GM21515 (cell line): ENCODE data around the gene DCAF12.
A peak's percentile ranks its signal among the peaks of the same experiment; 100 is the strongest.
"Not testable (repeated sequence)": the region's sequence is repeated elsewhere in the genome, so short reads cannot be mapped to it uniquely, and the experiment has no call there.

Source experiments
- ATAC-seq: cut with Tn5 transposase; IDR thresholded peaks from one replicate; pipeline ENCODE4 v1.9.1; 2021; ENCODE audit not compliant: unreplicated experiment

Gene DCAF12

GRCh38 chr9:34126207-34127034, at the start of gene DCAF12:
Gene DCAF12, minus strand, starts transcription at chr9:34126698. Its CDS starts 267 bp downstream, at chr9:34126431.
- ATAC-seq: peak; percentile 86

- ATAC-seq: no peak
Measured at GRCh38 chr9:34176089-34176488, 49.6 kb upstream of the DCAF12 start.

- ATAC-seq: peak; percentile 56
Measured at GRCh38 chr9:34171753-34172535, 45.4 kb upstream of the DCAF12 start.

- no peak for ATAC-seq
Measured at GRCh38 chr9:34170237-34170991, 43.9 kb upstream of the DCAF12 start.

GRCh38 chr9:34169125-34169524, 42.6 kb upstream of the DCAF12 start:
- no peak for ATAC-seq

- ATAC-seq: no peak
Measured at GRCh38 chr9:34163434-34163833, 36.9 kb upstream of the DCAF12 start.

- no peak for ATAC-seq
Measured at GRCh38 chr9:34158362-34158869, 31.9 kb upstream of the DCAF12 start.

GRCh38 chr9:34157898-34158297, 31.4 kb upstream of the DCAF12 start:
- ATAC-seq: no peak

GRCh38 chr9:34157318-34157717, 30.8 kb upstream of the DCAF12 start:
- ATAC-seq: no peak

GRCh38 chr9:34154057-34154456, 27.6 kb upstream of the DCAF12 start:
- no peak for ATAC-seq

GRCh38 chr9:34151398-34151797, 24.9 kb upstream of the DCAF12 start:
- no peak for ATAC-seq

GRCh38 chr9:34145165-34145564, 18.7 kb upstream of the DCAF12 start:
- no peak for ATAC-seq

- no peak for ATAC-seq
Measured at GRCh38 chr9:34143116-34143515, 16.6 kb upstream of the DCAF12 start.

- no peak for ATAC-seq
Measured at GRCh38 chr9:34140853-34141252, 14.4 kb upstream of the DCAF12 start.

GRCh38 chr9:34139477-34140146, 13.1 kb upstream of the DCAF12 start:
- no peak for ATAC-seq

- ATAC-seq: not testable (repeated sequence)
Measured at GRCh38 chr9:34138644-34139043, 12.1 kb upstream of the DCAF12 start.

- ATAC-seq: no peak
Measured at GRCh38 chr9:34134521-34134920, 8.0 kb upstream of the DCAF12 start.

- no peak for ATAC-seq
Measured at GRCh38 chr9:34133436-34133949, 7.0 kb upstream of the DCAF12 start.

GRCh38 chr9:34131571-34131970, 5.1 kb upstream of the DCAF12 start:
- ATAC-seq: no peak
